Omental fat pad (tissue), 4 donors: ENCODE results near the gene WTIP. TPM values are rescaled to one million over a fixed set of nuclear protein-coding genes. Genes with fewer than 3 reads are reported as not detected.

Experiments
- ATAC-seq: fragments of 150-250 bp; one replicate; pipeline ENCODE4 v1.9.1; 2016; ENCODE audit warnings: mild to moderate bottlenecking, moderate library complexity; ENCODE audit not compliant: low FRiP score
- DNase-seq: peaks from one replicate; pipeline ENCODE4 v3.0.0-alpha.2; 2019; ENCODE audit warnings: low spot score
- total RNA-seq, 4 donors: library from RNA; depleted of rRNA; stranded (reverse); fragments of >200 nt; gene quantifications; one replicate each; pipeline ENCODE4 v1.1.0, GENCODE V29; 2016
- TF ChIP-seq, protein P1 (sequence below), 3 donors: fragments of 450-650 bp; IDR thresholded peaks; one replicate each; pipeline ENCODE4 v1.5.1; 2016 to 2017; ENCODE audit warnings: antibody characterized with exemption in 3 of 3, mild to moderate bottlenecking in 3 of 3, moderate library complexity in 2 of 3

Gene WTIP
- total RNA-seq, 4 donors from 2014 or later = 12.3 to 26.4 (median 19.6) TPM

DNA sequence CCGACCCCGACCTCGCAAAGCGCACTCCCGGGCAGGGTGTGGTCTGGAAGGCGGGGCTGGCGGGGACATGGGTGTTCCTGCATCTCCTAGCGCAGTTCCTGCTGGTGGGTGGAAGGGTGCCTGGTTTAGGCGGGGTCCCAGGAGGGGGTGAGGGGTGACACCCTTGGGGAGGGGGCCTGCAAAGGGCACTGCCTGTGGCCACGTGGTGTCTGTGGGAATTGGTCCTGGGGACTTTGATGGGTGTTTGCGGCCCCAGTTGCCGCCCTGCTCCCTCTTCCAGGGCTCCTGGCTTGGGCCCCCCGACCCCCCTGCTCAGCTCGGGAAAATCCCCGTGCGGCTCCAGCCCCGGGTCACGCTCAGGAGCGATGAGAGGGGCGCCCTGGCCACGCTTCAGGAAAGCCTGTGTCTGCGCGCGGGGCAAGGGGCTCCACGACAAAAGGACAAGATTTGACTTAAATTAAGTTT lies 19.1 kb downstream of the WTIP start:
- DNase-seq = no peak
- ATAC-seq = no peak
- TF ChIP-seq, protein P1, sequence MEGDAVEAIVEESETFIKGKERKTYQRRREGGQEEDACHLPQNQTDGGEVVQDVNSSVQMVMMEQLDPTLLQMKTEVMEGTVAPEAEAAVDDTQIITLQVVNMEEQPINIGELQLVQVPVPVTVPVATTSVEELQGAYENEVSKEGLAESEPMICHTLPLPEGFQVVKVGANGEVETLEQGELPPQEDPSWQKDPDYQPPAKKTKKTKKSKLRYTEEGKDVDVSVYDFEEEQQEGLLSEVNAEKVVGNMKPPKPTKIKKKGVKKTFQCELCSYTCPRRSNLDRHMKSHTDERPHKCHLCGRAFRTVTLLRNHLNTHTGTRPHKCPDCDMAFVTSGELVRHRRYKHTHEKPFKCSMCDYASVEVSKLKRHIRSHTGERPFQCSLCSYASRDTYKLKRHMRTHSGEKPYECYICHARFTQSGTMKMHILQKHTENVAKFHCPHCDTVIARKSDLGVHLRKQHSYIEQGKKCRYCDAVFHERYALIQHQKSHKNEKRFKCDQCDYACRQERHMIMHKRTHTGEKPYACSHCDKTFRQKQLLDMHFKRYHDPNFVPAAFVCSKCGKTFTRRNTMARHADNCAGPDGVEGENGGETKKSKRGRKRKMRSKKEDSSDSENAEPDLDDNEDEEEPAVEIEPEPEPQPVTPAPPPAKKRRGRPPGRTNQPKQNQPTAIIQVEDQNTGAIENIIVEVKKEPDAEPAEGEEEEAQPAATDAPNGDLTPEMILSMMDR (IDR thresholded peaks at IDR 0.05) = no peak

- ATAC-seq (peak; percentile 94), DNase-seq (peak; percentile 89)
- TF ChIP-seq, protein P1 (IDR thresholded peaks at IDR 0.05) = peak in 2 of 3 donors; percentile 93 to 98
These were observed 20.1 kb downstream of the WTIP start for GRCh38 chr19:34501339-34502320.

GRCh38 chr19:34502582-34503411 lies 21.2 kb downstream of the WTIP start:
- DNase-seq = no peak
- TF ChIP-seq, protein P1 (IDR thresholded peaks at IDR 0.05) = no peak
- no peak for ATAC-seq

- ATAC-seq (no peak), DNase-seq (no peak)
- TF ChIP-seq, protein P1 (IDR thresholded peaks at IDR 0.05) = no peak
These were observed 22.1 kb downstream of the WTIP start for GRCh38 chr19:34503531-34504272.

GRCh38 chr19:34504273-34504808 lies 22.8 kb downstream of the WTIP start:
- DNase-seq = no peak
- TF ChIP-seq, protein P1 (IDR thresholded peaks at IDR 0.05) = no peak

DNA sequence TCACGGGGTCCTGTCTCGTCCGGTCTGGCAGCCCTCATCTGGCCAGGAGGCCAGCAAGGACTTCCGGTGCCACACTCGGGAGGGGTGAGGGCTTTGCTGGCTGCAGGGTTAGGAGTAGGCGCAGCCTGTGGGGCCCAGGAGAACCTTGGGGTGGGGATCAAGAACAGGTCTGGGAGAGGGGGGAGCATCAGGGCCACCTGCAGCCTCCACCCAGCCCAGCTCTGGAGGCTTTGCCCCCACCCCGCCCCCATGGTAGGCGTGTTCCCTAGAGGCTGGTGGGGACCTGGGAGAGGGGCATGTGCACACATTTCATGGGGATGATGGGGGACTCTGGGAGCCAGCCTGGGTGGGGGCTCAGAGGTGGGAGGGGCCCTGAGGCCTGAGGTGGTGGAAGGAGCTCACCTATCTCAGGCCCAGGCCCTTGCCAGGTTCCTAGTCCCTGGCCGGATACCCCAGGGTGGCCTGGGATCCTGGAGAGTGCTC lies 23.3 kb downstream of the WTIP start:
- DNase-seq (no peak), ATAC-seq (no peak)
- TF ChIP-seq, protein P1 (IDR thresholded peaks at IDR 0.05) = no peak

More at GRCh38 chr19:34504273-34504808, 22.8 kb downstream of the WTIP start:
- no peak for ATAC-seq
